Activated T-helper 9 cell treated with anti-CD3 and anti-CD28 coated beads, Interleukin-2, amount 50 U/mL, for 16 hours (primary cell): ENCODE measurements around the gene MRAS.
"Not testable (repeated sequence)": the region's sequence is repeated elsewhere in the genome, so short reads cannot be mapped to it uniquely, and the experiment has no call there.

Experiments
- DNase-seq: peaks from one replicate; pipeline ENCODE4 v3.0.0-alpha.2; 2020; ENCODE audit warnings: low read depth

Gene MRAS

DNA sequence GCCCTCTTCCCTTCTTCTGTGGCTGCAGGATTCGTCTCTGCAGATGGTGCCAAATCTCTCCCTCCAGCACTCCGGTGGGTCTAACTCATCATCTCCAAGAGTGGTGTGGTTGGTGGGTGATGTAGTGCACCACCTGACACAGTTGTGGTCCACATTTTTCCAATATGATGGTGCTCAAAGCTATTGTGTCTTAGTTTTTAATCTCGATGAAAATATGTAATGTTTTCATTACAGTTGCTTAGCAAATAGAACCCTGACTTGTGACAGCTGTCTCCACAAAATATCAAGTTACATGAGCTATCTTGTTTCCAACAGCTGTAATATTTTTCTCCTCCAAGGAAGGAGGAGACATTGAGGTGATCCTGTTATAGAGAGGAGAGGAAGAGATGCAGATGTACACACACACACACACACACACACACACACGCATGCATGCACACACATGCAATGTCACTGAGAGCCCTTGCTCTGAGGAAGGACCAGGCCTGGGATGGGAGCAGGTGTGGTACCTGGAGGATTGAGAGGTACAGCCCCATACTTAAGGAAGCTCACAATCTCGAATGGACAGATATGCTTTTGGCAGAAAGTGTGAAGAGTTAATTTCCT, 70.3 kb downstream of the MRAS start:
- no peak for DNase-seq

DNA sequence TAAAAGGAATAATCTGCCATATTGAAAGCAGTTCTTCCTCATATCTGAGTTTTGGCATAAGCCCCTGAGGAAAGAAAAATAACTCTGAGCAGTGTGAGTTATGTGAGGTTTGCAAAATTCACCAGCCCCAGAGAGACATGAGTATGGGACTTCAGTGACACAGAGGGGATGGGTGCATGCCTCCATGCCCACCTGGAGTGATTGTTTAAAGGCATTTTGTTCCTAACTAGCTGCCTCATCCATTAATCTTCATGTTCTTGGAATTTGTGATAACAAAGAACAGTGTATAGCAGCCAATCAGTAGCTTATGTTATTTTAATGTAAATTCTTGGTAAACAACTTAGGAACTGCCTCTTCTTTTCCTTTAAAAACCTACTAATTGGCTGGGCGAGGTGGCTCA, 74.9 kb downstream of the MRAS start:
- no peak for DNase-seq

DNA sequence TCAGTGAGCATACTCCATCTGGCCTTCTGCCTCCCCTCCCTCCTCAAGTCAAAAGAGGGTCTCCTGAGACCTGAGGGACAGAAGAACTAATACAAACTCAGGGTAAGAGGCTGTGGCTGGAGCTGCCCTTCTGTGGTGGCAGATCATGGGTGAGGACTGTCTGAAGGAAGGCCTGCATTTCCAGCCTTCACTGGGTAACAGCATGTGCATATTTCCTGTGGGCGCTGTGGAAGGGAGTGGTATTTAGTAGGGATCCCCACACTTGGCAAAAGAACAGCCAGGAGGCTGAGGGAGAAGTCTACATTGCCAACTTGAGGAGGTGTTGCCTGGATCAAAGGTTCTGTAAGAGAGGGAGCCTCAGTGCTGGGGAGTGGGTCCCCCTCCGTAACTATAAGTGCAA, 75.9 kb downstream of the MRAS start:
- no peak for DNase-seq

DNA sequence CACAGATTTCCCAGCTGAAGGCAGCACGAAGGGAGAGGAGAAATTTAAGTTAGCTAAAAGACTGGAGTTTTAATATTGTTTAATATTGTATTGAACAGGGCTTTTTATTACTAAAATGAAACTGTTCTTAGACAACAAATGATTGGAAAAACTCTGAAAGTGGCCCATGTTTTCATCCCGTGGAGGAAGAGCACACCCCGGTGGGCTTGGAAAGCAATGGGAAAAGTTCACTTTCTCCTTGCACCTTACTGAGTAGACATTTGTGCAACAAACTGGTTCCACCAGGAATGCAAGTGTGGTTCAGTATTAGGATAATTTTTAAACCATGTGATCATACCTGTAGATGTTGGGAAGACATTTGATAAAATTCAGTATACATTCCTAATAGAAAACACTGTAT, 77.8 kb downstream of the MRAS start:
- no peak for DNase-seq

DNA sequence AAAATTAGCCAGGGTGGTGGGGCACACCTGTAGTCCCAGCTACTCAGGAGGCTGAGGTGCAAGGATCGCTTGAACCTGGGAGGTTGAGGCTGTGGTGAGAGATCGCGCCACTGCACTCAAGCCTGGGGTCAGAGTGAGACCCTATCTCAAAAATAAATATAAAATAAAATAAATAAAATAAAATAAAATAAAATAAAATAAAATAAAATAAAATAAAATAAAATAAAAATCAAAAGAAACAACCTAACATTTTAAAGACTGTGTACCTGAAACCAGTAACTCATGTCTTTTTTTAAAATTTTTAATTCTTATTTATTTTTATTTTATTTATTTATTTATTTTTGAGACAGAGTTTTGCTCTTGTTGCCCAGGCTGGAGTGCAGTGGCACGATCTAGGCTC, 78.4 kb downstream of the MRAS start:
- DNase-seq: not testable (repeated sequence)

DNA sequence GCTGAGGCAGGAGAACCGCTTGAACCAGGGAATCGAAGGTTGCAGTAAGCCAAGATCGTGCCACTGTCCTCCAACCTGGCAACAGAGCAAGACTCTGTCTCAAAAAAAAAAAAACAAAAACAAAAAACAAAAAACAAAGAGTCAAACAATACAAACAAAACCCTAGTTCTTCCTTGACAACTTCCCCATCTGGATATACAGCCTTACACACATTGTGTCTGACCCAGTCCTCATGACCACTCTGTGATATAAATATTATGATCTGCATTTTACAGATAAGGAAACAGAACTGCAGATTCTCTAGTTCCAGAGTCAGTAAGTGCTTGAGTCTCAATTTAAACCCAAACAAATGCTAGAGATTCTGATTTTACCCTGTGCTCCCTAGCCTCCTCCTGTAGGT, 81.3 kb downstream of the MRAS start:
- DNase-seq: no peak

DNA sequence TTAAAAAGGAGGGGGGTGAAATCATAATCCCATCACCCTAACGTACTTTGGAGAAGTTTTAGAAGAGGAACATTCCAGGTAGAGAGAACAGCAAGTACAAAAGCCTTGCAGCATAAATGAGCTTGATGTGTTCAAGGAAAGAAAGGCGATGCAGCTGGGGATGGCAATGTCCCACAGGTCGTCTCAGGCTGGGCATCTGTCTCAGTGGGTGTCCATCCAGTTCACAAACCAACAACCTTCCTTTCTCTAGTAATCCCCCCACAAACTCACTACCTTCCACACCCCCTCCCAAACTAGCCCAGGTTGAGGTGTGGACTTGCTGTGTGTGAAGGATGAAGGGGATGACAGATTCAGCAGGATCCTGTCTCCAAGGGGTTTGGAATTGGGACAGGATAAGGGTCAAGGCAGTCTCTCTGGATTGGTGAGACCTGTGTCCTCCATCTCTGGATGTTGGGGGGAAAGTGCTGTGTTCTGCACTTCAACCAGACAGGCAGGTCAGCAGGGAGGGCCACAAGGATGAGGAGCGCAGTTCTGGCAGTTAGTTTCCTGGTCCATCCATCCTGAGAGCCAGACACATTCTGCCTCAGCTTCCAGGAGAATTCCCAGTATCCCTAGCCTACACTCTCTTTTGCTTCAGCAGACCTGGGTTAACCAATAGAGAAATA, 84.3 kb downstream of the MRAS start:
- no peak for DNase-seq

DNA sequence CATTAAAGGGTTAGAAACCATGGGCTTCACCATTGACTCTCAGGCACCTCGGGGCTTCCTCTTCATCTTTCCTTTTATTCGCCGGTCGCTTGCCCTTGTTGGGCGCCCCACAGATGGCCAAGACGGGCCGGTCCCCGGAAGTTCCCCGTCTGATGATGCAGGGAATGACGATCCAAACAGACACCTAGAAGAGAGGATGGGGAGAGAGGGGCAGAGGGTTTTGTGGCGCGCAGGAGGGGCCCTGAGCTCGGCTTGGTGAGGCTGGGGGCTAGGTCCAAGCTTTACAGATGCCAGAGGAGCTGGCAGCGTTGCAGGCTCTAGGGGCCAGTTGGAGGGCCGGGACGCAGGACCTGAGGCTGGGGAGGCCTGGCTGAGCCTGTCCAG, 85.5 kb downstream of the MRAS start:
- DNase-seq: no peak

DNA sequence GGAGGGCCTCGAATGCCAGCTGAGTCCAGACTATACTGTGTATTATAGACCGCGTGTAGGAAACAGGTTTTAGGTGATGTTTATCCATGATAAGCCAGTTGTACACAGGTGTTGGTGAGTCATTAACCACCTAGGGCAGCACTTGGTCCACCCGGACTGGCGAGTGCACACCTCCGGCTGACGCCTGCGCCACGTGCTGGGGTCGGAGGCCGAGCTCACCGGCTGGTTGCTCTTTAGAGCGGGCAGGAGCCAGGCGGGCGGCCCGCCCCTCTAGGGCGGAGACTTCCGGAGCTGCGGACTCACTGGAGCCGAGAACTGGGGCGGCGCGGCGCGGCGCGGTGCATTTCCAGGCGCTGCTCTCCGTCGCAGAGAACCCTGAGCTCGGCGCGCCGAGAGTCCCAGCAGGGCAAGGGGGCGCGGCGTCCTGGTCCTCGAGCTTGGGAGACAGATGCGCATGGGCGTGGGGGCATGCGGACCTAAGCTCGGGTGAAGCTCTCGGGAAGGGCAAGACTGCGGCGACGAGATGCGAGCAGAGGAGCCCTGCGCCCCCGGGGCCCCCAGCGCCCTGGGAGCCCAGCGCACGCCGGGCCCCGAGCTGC, 86.0 kb downstream of the MRAS start, which contains the start of gene ESYT3:
ESYT3 (plus strand) TSS at position 341 of the 599 bp plus-strand sequence; CDS start at position 524, 183 bp downstream.
- DNase-seq: no peak

DNA sequence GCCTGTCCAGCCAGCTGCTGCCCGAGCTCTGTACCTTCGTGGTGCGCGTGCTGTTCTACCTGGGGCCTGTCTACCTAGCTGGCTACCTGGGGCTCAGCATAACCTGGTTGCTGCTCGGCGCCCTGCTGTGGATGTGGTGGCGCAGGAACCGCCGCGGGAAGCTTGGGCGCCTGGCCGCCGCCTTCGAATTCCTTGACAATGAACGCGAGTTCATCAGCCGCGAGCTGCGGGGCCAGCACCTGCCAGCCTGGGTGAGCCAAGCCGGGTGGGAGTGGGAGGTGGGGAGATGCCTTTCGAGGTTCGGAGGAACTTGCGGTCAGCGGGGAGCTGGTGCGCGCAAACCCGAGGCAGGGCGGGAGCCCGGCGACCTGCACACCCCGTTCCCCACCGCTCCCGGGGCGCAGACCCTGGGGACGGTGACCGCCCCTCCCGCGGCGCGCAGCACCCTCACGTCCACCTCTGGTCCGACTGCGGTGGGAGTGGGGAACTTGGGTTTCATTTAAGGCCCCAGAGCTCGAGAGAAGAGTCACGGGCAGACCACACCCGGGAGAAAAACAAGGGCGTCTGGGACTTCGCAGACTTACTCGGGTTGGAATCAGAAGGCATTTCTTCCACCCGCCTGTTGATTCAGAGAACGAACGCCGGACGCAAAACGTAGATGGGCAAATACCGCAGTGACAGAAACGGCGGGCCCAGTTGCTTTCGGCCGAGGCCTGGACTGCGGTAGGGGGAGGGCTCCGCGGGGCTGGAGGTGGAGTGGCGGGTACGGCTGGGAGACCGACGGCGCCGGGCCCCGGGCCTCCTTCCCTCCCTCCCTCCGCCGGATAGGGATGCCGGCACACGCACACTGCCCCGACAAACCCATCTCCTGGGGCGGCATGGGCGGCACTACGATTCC, 86.7 kb downstream of the MRAS start:
- DNase-seq: no peak

DNA sequence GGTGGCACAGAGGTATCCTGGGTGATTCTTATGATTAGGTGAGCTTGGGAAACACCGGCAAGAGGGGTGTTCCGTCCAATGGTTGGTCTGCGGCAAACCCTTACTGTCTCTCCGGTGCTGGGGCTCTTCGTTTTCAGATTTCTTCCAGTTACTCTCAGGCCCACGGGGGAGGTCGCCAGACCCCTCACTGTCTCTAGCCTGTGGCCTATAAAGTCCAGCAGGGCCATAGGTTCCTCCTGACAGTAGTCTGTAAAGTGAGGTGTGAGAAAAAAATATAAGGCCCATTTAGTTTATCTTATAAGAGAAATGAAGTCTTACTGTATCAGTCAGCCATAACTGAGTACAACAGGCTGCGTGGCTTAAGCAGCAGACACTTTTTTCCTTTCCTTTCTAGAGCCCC, 87.5 kb downstream of the MRAS start:
- no peak for DNase-seq

DNA sequence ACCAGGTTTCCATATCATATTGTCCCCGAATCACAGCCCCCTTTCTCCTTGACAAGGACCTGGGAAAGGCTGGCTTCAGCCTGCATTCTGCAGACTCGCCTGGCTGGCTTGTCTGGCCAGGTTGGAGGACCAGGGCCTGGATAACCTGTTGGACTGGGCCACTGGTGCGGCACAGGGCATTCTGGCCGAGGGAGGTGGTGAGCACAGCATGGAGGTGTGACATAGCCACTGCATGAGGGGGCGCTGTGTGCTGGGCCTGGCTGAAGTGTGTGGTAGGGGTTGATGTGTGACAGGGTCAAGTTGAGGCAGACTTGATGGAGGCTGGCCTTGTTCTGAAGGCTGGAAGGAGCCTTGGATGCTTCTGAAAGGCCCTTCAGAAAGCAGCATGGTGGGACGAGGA, 88.9 kb downstream of the MRAS start:
- DNase-seq: no peak

DNA sequence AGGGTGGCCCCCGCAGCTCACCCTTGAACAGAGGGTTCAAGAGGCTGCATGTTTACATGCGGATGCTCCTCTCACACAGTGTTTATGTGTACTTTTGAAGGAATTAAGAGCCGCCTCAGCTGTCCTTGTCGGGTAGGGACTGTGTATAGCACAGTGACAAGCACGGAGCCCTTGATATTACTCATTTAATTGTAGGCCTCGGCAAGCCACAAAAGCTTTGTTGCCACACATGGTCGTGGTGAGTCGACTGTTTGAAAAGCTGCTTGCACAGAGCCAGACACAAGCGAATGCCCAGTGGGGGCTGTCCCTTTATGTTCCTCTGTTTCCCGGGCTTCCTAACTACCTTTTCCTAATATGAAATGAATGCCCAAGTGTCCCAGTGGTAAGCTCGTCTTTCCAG, 90.5 kb downstream of the MRAS start:
- no peak for DNase-seq

DNA sequence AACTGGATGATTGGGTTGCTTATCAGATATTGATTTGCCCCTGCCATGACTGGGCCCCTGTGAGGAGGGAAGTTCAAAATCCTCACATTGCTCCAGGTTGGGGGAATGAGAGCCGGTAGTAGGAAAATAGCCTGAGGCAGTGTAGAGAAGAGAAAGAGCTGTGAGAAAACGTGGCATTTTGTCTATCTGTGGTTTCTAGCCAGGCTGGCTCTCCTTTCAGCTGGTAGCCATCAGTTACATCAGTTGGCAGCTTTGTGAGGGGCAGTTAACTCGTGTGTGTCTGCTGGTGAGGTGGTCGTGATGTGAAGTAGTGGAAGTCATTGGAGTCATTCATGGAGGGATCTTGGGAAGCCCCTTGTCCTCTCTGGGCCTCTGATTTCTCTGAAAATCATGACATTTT, 91.3 kb downstream of the MRAS start:
- no peak for DNase-seq

DNA sequence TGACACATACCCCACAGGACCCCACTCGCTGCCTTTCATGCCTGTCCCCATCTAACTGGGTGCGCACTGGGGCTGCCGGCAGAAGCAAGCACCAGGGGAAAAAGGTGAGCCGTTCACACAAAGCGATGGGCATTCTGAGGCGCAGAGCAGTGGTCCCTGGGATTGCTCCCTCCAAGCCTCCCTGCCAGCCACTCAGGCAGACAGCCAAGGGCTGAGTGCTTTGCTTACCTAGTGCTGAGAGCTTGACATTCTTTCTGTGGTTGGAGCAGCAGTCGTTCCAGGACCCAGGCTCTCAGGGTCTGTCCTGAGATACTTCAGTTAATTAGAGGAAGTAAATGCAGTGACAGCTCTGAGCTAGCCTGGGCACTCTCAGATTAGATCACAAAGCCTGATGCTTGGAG, 91.7 kb downstream of the MRAS start:
- no peak for DNase-seq

DNA sequence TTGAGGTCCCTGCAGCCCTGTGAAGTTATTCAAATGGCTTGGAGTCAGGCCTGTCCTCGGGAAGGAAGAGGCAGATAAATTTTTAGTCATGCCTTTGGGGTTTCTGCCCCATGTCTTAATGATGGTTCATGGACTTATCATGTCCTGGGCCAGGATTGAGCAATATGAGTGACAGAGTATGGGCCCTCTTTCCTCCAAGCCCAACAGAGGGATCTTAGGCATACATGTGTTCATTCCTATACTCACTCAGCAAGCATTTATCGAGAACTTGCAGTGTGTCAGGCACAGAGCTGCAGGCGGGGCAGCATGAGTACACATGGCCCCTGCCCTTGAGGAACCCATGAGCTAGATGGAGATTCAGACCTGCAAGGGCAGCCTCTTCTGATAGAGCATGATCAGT, 92.2 kb downstream of the MRAS start:
- DNase-seq: no peak

DNA sequence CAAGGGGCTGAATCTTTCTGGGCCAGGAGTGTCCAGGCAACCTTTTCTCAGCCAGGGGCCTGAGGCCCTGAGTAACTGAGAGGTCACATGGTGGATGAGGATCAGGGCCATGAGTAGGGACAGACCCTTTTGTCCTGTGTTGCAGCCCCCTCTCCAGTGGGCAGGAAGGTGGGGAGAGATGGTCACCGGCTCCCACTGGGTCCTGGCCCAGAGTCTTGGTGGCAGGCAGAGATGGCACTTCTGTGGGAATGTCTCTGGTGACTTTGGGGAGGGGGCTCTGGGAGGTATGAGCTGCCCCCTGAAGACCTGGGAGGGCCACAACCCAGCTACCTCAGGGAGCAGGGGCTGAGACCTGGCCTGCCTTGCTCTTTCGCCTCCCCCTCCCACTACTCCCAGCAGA, 92.9 kb downstream of the MRAS start:
- no peak for DNase-seq

DNA sequence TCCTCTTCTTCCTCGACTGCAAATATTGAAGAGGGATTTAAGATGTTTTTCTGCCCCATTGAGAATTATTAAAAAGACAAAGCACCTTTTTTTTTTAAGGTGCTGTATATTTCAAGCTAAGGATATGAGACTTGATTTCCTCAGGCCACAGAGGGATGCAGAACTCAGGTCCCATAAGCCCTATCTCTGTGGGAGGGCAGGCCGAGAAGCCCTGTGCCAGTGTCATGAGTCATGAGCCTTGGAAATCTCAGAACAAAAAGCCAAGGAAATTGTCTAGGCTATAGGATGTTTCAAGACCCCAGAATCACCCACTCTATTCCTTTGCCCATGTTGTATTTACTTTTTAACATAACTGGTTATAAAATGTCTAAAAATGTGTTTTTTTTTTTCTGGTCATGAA, 93.4 kb downstream of the MRAS start:
- no peak for DNase-seq

DNA sequence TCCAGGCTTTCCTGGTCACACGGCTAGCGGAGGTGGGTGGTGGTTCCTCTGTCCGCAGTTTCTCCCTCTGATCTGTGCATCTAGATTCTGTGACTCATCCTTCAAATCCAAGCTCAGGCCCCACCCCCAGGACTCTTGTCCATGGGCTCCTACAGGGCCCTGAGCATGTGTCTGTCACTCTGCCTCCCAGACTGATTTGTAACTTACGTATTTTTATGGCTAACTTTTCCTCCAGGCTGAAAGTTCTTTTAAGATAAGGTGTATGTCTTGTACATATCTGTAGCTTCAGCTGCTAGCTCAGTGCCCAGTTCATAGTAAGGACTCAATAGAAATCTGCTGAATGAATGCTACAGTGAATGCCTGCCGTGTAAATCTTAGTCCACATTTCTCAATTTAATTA, 94.1 kb downstream of the MRAS start:
- no peak for DNase-seq

DNA sequence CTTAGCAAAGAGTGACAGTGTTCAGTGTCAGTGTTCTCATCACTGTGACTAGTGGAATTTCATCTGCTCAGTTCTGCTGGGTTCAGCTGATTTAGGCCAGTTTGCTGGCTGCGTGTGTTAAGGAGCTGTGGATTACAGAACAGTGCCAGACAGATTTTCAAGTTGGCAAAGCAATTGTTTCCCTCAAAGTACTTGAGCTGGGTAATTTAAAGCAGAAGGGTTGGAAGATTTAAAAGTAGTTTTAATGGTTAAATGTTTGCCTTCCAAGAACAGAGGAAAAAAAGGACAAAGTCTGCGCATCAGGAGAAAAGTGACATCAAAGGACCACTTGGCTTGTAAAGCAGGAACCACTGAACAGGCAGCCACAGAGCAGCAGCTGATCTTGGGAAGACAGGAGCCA, 94.7 kb downstream of the MRAS start:
- DNase-seq: no peak

DNA sequence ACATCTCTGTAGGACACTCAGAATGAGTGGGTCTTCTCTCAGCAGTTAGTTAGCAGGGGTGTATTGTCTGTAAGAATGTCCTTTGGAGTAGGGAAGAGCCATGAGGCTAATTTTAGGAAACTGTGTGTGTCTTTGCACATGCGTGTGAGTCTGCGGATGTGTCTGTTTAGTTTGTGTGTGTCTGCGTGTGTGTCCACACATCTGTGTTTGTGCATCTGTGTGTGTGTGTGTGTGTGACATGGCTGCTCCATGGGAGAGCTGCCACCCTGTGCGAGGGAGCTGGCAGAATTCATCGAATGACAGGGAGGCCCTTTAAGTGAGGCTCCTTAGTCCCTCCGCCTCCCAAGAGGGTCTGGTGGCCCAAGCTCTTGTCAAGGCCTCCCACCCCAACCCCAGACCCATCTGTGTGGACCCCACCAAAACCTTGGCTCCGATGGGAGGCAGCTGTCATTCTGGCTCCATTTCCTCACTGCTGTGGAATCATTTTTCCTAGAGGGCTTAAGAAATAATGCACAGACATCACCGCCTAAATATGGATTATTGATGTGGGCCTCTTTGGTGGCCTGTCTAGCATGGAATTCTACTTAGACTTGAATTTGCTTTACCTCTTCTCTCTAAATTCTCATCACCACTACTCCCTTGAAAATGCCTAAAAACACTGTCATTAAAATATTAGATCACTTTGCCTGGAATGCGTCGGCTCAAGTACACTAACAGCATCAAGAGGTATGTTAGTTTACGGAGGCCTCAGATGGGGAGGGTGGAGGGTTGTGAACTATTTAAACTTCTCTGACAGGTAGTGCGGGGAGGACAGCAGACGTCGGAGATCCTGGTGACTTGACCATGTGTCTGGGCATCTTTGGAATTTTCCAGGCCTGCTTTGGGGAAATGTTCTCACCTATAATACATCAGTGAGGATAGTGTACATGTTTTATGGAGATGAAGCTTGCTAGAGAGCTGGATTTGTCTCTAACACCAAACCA, 95.4 kb downstream of the MRAS start:
- no peak for DNase-seq

DNA sequence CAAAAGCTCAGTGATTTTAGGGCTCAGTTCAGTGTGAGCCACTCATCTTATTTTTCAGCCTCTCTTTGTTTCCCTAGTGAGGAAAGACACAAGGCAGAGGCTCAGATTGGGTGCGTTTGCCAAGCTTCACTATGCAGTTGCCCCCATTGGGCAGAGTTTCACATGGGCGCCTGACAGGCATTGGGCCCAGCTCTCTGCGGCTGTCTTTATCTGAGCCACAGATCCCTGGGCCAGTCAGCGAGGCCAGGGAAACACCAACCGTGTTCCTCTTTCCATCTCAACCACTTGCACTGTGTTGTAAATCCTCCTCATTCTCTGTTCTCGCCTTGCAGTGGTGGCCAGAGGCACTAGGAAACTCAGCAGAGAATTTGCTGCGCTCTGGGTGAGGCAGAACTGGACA, 96.9 kb downstream of the MRAS start:
- DNase-seq: no peak
